ENCODE measurements around the gene FOXL3. TPM values are rescaled to one million over a fixed set of nuclear protein-coding genes. Genes with fewer than 3 reads are reported as not detected.

Gene FOXL3
- total and polyA plus RNA-seq, 2 experiments from 2014 or later = not detected

DNA sequence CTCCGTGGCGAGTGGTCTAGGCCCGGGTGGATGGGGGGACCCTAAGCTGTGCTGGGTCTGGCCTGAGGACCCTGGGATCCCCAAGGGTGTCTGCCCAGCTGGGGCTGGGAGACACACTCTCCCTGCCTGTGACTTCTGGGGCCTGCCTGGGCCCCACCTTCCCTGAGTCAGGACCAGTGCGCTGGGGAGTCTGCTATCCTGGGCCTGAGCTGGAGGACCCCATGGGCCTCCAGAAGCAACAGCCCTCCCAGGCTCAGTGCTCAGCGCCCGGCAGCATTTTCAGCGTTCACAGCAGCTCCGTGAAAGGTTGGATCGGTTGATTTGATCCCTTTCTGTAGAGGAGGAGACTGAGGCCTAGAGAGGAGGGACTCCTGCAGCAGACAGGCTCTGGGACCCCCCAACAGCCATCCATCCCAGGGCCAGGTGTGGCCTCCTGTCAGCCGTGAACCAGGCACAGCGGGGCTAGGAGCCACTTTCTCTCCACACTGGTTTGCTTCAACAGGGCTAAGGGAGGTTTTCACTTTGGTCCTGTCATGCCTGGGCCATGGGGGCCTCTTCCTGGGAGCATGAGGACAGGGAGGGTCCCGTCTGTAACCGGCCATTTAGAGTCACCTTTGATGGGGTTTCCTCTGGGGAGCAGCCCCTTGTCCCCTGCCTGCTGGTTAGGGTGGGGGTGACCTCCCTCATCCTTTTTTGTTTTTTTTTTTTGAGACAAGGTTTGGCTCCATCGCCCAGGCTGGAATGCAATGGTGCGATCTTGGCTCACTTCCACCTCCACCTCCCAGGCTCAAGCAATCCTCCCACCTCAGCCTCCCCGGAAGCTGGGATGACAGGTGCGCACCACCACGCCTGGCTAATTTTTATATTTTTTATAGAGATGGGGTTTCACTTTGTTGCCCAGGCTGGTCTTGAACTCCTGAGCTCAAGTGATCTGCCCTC, 12.4 kb downstream of the FOXL3 start:
- Histone ChIP-seq H2AFZ (no peak overlapping the region), H3K27ac (ENCODE audit: low read depth) (no peak overlapping the region), H3K79me2 (replicated peaks; ENCODE audit: insufficient read depth) (no peaks in the 10 kb centered on the region), H3K9me2 (ENCODE audit: insufficient read depth) (no peaks in the 10 kb centered on the region), H3K36me3 (ENCODE audit: insufficient read depth) (no peaks in the 10 kb centered on the region), H3K4me1 (ENCODE audit: insufficient read depth) (no peaks in the 10 kb centered on the region), H3K27me3 (ENCODE audit: insufficient read depth) (no peaks in the 10 kb centered on the region), H3K4me3 (no peak overlapping the region), H3F3A (replicated peaks; ENCODE audit: low read depth) (0 out of 2 replicates have a peak, but pooled peaks cover 6% of the 10 kb centered on the region), H4K20me1 (replicated peaks; ENCODE audit: insufficient read depth) (no peaks in the 10 kb centered on the region), H3K4me2 (no peak overlapping the region)
- TF ChIP-seq CREB1 (CRISPR knock-in tag; IDR thresholded peaks at IDR 0.05; ENCODE audit: low read depth) = no peak
- TF ChIP-seq ZNF114 (CRISPR knock-in tag; IDR thresholded peaks at IDR 0.05) = no peak
- TF ChIP-seq JUNB (IDR thresholded peaks at IDR 0.05; ENCODE audit: unreplicated experiment) = no peak
- TF ChIP-seq STAT1 (IDR thresholded peaks at IDR 0.05; ENCODE audit: unreplicated experiment) = no peak
- no peak for TF ChIP-seq POLR2AphosphoS5 (IDR thresholded peaks at IDR 0.05; ENCODE audit: low read depth)
- no peak for TF ChIP-seq EZH2 (IDR thresholded peaks at IDR 0.05; ENCODE audit: low read depth, unreplicated experiment)
- TF ChIP-seq ZNF331 (CRISPR knock-in tag; IDR thresholded peaks at IDR 0.05; ENCODE audit: low read depth) = no peak
- no peak for ATAC-seq
- no peak overlapping the region for H3K27ac Mint-ChIP-seq
- peaks cover 21% of the 10 kb centered on the region for H3K36me3 Mint-ChIP-seq (ENCODE audit: low read depth)
- no peak for DNase-seq (ENCODE audit: low spot score)
- no peaks in the 10 kb centered on the region for H3K4me1 Mint-ChIP-seq
- H3K9me3 Mint-ChIP-seq = peaks cover 48% of the 10 kb centered on the region
- H3K4me3 Mint-ChIP-seq = no peak overlapping the region
- H3K27me3 Mint-ChIP-seq (ENCODE audit: insufficient read depth, low read depth, poor library complexity) = peaks cover 8% of the 10 kb centered on the region

DNA sequence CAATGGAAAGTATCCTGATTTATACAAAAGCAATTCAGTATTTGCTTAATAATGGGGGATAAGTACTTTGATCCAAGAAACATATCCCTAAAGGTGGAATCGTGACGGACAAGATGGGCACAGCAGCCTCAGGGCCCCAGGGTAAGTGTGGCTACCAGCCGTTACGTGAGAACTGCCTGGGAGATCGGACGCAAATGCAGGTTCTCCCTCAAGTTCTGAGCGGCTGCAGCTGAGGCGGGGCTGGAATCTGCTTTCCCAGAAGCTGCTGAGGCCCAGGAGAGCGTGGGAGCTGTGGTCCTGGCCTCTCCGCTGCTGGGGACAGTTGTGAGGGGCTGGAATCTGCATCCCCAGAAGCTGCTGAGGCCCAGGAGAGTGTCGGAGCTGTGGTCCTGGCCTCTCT, 13.5 kb downstream of the FOXL3 start:
- no peaks in the 10 kb centered on the region for H3K27me3 ChIP-seq (ENCODE audit: insufficient read depth)
- H3K4me1 ChIP-seq (ENCODE audit: insufficient read depth) = no peaks in the 10 kb centered on the region
- Mint-ChIP-seq H3K27ac (no peak overlapping the region), H3K4me1 (no peaks in the 10 kb centered on the region), H3K4me3 (no peak overlapping the region), H3K9me3 (peaks cover 58% of the 10 kb centered on the region), H3K36me3 (ENCODE audit: low read depth) (peaks cover 21% of the 10 kb centered on the region), H3K27me3 (ENCODE audit: insufficient read depth, low read depth, poor library complexity) (peaks cover 8% of the 10 kb centered on the region)
- H3K79me2 ChIP-seq (replicated peaks; ENCODE audit: insufficient read depth) = no peaks in the 10 kb centered on the region
- TF ChIP-seq CREB1 (CRISPR knock-in tag; IDR thresholded peaks at IDR 0.05; ENCODE audit: low read depth) (no peak), EZH2 (IDR thresholded peaks at IDR 0.05; ENCODE audit: low read depth, unreplicated experiment) (no peak), POLR2AphosphoS5 (IDR thresholded peaks at IDR 0.05; ENCODE audit: low read depth) (no peak)
- TF ChIP-seq, protein P1, sequence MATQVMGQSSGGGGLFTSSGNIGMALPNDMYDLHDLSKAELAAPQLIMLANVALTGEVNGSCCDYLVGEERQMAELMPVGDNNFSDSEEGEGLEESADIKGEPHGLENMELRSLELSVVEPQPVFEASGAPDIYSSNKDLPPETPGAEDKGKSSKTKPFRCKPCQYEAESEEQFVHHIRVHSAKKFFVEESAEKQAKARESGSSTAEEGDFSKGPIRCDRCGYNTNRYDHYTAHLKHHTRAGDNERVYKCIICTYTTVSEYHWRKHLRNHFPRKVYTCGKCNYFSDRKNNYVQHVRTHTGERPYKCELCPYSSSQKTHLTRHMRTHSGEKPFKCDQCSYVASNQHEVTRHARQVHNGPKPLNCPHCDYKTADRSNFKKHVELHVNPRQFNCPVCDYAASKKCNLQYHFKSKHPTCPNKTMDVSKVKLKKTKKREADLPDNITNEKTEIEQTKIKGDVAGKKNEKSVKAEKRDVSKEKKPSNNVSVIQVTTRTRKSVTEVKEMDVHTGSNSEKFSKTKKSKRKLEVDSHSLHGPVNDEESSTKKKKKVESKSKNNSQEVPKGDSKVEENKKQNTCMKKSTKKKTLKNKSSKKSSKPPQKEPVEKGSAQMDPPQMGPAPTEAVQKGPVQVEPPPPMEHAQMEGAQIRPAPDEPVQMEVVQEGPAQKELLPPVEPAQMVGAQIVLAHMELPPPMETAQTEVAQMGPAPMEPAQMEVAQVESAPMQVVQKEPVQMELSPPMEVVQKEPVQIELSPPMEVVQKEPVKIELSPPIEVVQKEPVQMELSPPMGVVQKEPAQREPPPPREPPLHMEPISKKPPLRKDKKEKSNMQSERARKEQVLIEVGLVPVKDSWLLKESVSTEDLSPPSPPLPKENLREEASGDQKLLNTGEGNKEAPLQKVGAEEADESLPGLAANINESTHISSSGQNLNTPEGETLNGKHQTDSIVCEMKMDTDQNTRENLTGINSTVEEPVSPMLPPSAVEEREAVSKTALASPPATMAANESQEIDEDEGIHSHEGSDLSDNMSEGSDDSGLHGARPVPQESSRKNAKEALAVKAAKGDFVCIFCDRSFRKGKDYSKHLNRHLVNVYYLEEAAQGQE (IDR thresholded peaks at IDR 0.05; ENCODE audit: unreplicated experiment) = no peak
- TF ChIP-seq, protein P2, sequence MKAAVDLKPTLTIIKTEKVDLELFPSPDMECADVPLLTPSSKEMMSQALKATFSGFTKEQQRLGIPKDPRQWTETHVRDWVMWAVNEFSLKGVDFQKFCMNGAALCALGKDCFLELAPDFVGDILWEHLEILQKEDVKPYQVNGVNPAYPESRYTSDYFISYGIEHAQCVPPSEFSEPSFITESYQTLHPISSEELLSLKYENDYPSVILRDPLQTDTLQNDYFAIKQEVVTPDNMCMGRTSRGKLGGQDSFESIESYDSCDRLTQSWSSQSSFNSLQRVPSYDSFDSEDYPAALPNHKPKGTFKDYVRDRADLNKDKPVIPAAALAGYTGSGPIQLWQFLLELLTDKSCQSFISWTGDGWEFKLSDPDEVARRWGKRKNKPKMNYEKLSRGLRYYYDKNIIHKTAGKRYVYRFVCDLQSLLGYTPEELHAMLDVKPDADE (IDR thresholded peaks at IDR 0.05) = no peak
- H3K4me2 ChIP-seq = no peak overlapping the region
- no peaks in the 10 kb centered on the region for H4K20me1 ChIP-seq (replicated peaks; ENCODE audit: insufficient read depth)
- H3F3A ChIP-seq (replicated peaks; ENCODE audit: low read depth) = 0 out of 2 replicates have a peak, but pooled peaks cover 6% of the 10 kb centered on the region
- no peak for DNase-seq (ENCODE audit: low spot score)
- H2AFZ ChIP-seq = no peak overlapping the region
- H3K4me3 ChIP-seq = no peak overlapping the region
- H3K9me2 ChIP-seq (ENCODE audit: insufficient read depth) = no peaks in the 10 kb centered on the region
- no peak overlapping the region for H3K27ac ChIP-seq (ENCODE audit: low read depth)
- no peaks in the 10 kb centered on the region for H3K36me3 ChIP-seq (ENCODE audit: insufficient read depth)
- no peak for ATAC-seq

Data from GM23338 (cell line).